HuH-7 (cell line): Measurements from ENCODE around the gene CEBPB.
"Not testable (repeated sequence)": the region's sequence is repeated elsewhere in the genome, so short reads cannot be mapped to it uniquely, and the experiment has no call there.

Experiments
- DNase-seq: peaks from one replicate; pipeline ENCODE4 v3.0.0; 2011; ENCODE audit warnings: low spot score

The CEBPB gene

GRCh38 chr20:50193199-50193835 is 2.7 kb downstream of the CEBPB start:
- DNase-seq, result no peak

GRCh38 chr20:50193836-50194421 is 3.3 kb downstream of the CEBPB start:
- no peak for DNase-seq

- DNase-seq, result no peak
Measured at GRCh38 chr20:50194422-50194830, 3.8 kb downstream of the CEBPB start.

GRCh38 chr20:50194831-50195523 is 4.3 kb downstream of the CEBPB start:
- DNase-seq, result no peak

- DNase-seq, result no peak
Measured at GRCh38 chr20:50195524-50196120, 5.0 kb downstream of the CEBPB start.

GRCh38 chr20:50196248-50196647 is 5.6 kb downstream of the CEBPB start:
- DNase-seq, result no peak

- DNase-seq, result no peak
Measured at GRCh38 chr20:50196896-50197295, 6.3 kb downstream of the CEBPB start.

- no peak for DNase-seq
Measured at GRCh38 chr20:50197463-50198179, 7.0 kb downstream of the CEBPB start.

- no peak for DNase-seq
Measured at GRCh38 chr20:50198180-50198666, 7.6 kb downstream of the CEBPB start.

GRCh38 chr20:50198716-50199115 is 8.1 kb downstream of the CEBPB start:
- DNase-seq, result no peak

GRCh38 chr20:50199703-50200102 is 9.1 kb downstream of the CEBPB start:
- no peak for DNase-seq

GRCh38 chr20:50200482-50201104 is 10.0 kb downstream of the CEBPB start:
- no peak for DNase-seq

GRCh38 chr20:50201710-50202109 is 11.1 kb downstream of the CEBPB start:
- DNase-seq, result not testable (repeated sequence)

- DNase-seq, result no peak
Measured at GRCh38 chr20:50202677-50203076, 12.0 kb downstream of the CEBPB start.

- DNase-seq, result no peak
Measured at GRCh38 chr20:50203951-50204937, 13.6 kb downstream of the CEBPB start.

GRCh38 chr20:50207026-50207425 is 16.4 kb downstream of the CEBPB start:
- no peak for DNase-seq

GRCh38 chr20:50208085-50208491 is 17.5 kb downstream of the CEBPB start:
- DNase-seq, result no peak

- not testable (repeated sequence) for DNase-seq
Measured at GRCh38 chr20:50208815-50209214, 18.2 kb downstream of the CEBPB start.

GRCh38 chr20:50210066-50210619 is 19.5 kb downstream of the CEBPB start:
- DNase-seq, result no peak

GRCh38 chr20:50211091-50211490 is 20.5 kb downstream of the CEBPB start:
- DNase-seq, result no peak
